Measurements from ENCODE around the gene HSP90B1. TPM values are rescaled to one million over a fixed set of nuclear protein-coding genes. Genes with fewer than 3 reads are reported as not detected.
A peak's percentile ranks its signal among the peaks of the same experiment; 100 is the strongest.

Gene HSP90B1
- total and polyA plus RNA-seq, 2 of the 13 experiments (the other 11 are each of a cell fraction or from before 2014, with no cell fraction given) = 800 to 954 TPM

DNA sequence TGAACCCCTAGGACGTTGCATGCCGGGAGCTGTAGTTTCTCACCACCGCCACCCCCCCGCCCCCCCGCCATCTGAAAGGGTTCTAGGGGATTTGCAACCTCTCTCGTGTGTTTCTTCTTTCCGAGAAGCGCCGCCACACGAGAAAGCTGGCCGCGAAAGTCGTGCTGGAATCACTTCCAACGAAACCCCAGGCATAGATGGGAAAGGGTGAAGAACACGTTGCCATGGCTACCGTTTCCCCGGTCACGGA is 501 bp upstream of the HSP90B1 start (continued):
- TF ChIP-seq, protein P1, sequence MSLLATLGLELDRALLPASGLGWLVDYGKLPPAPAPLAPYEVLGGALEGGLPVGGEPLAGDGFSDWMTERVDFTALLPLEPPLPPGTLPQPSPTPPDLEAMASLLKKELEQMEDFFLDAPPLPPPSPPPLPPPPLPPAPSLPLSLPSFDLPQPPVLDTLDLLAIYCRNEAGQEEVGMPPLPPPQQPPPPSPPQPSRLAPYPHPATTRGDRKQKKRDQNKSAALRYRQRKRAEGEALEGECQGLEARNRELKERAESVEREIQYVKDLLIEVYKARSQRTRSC (CRISPR knock-in tag; IDR thresholded peaks at IDR 0.05; ENCODE audit: low read depth) = no peak
- TF ChIP-seq, protein P2, sequence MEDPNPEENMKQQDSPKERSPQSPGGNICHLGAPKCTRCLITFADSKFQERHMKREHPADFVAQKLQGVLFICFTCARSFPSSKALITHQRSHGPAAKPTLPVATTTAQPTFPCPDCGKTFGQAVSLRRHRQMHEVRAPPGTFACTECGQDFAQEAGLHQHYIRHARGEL (CRISPR knock-in tag; IDR thresholded peaks at IDR 0.05) = no peak
- no peak for TF ChIP-seq TBX3 (IDR thresholded peaks at IDR 0.05; ENCODE audit: borderline replicate concordance)
- TF ChIP-seq, protein P3, sequence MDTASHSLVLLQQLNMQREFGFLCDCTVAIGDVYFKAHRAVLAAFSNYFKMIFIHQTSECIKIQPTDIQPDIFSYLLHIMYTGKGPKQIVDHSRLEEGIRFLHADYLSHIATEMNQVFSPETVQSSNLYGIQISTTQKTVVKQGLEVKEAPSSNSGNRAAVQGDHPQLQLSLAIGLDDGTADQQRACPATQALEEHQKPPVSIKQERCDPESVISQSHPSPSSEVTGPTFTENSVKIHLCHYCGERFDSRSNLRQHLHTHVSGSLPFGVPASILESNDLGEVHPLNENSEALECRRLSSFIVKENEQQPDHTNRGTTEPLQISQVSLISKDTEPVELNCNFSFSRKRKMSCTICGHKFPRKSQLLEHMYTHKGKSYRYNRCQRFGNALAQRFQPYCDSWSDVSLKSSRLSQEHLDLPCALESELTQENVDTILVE (CRISPR knock-in tag; IDR thresholded peaks at IDR 0.05) = no peak
- no peak for TF ChIP-seq GATA4 (IDR thresholded peaks at IDR 0.05; ENCODE audit: borderline replicate concordance, low read depth)
- no peak for TF ChIP-seq ZNF343 (CRISPR knock-in tag; IDR thresholded peaks at IDR 0.05)
- no peak for TF ChIP-seq NRL (CRISPR knock-in tag; IDR thresholded peaks at IDR 0.05; ENCODE audit: borderline replicate concordance)
- TF ChIP-seq FOSL2 (CRISPR knock-in tag; IDR thresholded peaks at IDR 0.05) = no peak
- TF ChIP-seq ZBTB7B (CRISPR knock-in tag; IDR thresholded peaks at IDR 0.05) = no peak
- TF ChIP-seq ZNF768 (CRISPR knock-in tag; IDR thresholded peaks at IDR 0.05) = no peak
- no peak for TF ChIP-seq LCORL (IDR thresholded peaks at IDR 0.05)
- TF ChIP-seq LCORL (CRISPR knock-in tag; IDR thresholded peaks at IDR 0.05) = 0 out of 2 replicates have a peak, but pooled peaks have one; percentile 18
- TF ChIP-seq FOXP1 (IDR thresholded peaks at IDR 0.05) = no peak
- no peak for TF ChIP-seq FOXP1 (CRISPR knock-in tag; IDR thresholded peaks at IDR 0.05)
- TF ChIP-seq, protein P4, sequence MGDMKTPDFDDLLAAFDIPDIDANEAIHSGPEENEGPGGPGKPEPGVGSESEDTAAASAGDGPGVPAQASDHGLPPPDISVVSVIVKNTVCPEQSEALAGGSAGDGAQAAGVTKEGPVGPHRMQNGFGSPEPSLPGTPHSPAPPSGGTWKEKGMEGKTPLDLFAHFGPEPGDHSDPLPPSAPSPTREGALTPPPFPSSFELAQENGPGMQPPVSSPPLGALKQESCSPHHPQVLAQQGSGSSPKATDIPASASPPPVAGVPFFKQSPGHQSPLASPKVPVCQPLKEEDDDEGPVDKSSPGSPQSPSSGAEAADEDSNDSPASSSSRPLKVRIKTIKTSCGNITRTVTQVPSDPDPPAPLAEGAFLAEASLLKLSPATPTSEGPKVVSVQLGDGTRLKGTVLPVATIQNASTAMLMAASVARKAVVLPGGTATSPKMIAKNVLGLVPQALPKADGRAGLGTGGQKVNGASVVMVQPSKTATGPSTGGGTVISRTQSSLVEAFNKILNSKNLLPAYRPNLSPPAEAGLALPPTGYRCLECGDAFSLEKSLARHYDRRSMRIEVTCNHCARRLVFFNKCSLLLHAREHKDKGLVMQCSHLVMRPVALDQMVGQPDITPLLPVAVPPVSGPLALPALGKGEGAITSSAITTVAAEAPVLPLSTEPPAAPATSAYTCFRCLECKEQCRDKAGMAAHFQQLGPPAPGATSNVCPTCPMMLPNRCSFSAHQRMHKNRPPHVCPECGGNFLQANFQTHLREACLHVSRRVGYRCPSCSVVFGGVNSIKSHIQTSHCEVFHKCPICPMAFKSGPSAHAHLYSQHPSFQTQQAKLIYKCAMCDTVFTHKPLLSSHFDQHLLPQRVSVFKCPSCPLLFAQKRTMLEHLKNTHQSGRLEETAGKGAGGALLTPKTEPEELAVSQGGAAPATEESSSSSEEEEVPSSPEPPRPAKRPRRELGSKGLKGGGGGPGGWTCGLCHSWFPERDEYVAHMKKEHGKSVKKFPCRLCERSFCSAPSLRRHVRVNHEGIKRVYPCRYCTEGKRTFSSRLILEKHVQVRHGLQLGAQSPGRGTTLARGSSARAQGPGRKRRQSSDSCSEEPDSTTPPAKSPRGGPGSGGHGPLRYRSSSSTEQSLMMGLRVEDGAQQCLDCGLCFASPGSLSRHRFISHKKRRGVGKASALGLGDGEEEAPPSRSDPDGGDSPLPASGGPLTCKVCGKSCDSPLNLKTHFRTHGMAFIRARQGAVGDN (CRISPR knock-in tag; IDR thresholded peaks at IDR 0.05) = no peak
- no peak for TF ChIP-seq ZNF253 (CRISPR knock-in tag; IDR thresholded peaks at IDR 0.05; ENCODE audit: borderline replicate concordance)
- no peak for TF ChIP-seq KLF9 (CRISPR knock-in tag; IDR thresholded peaks at IDR 0.05; ENCODE audit: low read depth)
- TF ChIP-seq HOXA5 (CRISPR knock-in tag; IDR thresholded peaks at IDR 0.05) = no peak
- no peak for TF ChIP-seq ZFP41 (CRISPR knock-in tag; IDR thresholded peaks at IDR 0.05; ENCODE audit: borderline replicate concordance)
- TF ChIP-seq SOX13 (IDR thresholded peaks at IDR 0.05) = no peak
- TF ChIP-seq SOX13 (CRISPR knock-in tag; conservative IDR thresholded peaks at IDR 0.05 in 1 of 2, IDR thresholded peaks at IDR 0.05 in 1 of 2) = no peak
- no peak for TF ChIP-seq PPARG (CRISPR knock-in tag; conservative IDR thresholded peaks at IDR 0.05)
- TF ChIP-seq ZNF556 (CRISPR knock-in tag; IDR thresholded peaks at IDR 0.05; ENCODE audit: borderline replicate concordance) = no peak
- TF ChIP-seq, protein P5, sequence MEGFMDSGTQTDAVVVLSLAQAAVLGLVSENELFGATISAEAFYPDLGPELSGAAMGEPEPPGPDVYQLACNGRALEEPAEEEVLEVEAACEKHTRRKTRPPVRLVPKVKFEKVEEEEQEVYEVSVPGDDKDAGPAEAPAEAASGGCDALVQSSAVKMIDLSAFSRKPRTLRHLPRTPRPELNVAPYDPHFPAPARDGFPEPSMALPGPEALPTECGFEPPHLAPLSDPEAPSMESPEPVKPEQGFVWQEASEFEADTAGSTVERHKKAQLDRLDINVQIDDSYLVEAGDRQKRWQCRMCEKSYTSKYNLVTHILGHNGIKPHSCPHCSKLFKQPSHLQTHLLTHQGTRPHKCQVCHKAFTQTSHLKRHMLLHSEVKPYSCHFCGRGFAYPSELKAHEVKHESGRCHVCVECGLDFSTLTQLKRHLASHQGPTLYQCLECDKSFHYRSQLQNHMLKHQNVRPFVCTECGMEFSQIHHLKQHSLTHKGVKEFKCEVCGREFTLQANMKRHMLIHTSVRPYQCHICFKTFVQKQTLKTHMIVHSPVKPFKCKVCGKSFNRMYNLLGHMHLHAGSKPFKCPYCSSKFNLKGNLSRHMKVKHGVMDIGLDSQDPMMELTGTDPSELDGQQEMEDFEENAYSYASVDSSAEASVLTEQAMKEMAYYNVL (CRISPR knock-in tag; IDR thresholded peaks at IDR 0.05; ENCODE audit: borderline replicate concordance) = no peak
- no peak for TF ChIP-seq KDM5B (CRISPR knock-in tag; IDR thresholded peaks at IDR 0.05; ENCODE audit: borderline replicate concordance)
- TF ChIP-seq ZSCAN30 (CRISPR knock-in tag; IDR thresholded peaks at IDR 0.05) = no peak
- no peak for TF ChIP-seq NFATC3 (CRISPR knock-in tag; IDR thresholded peaks at IDR 0.05)
